ACHN (cell line): ENCODE data around the gene PTGDR2.

Experiments
- DNase-seq: peaks from one replicate; pipeline ENCODE4 v3.0.0-alpha.2; 2015
- in situ Hi-C: cut with HindIII; loops from 2 replicates; pipeline ENCODE4 v1.10.0; 2017; ENCODE audit warnings: low sequenced_read_pairs, low pct_ligation_motif_present, low pct_unique_long_range_greater_than_20kb

Gene PTGDR2

GRCh38 chr11:60875366-60876167 lies 19.8 kb upstream of the PTGDR2 start:
- DNase-seq: no peak
- in situ Hi-C loops: no loop called here

DNA sequence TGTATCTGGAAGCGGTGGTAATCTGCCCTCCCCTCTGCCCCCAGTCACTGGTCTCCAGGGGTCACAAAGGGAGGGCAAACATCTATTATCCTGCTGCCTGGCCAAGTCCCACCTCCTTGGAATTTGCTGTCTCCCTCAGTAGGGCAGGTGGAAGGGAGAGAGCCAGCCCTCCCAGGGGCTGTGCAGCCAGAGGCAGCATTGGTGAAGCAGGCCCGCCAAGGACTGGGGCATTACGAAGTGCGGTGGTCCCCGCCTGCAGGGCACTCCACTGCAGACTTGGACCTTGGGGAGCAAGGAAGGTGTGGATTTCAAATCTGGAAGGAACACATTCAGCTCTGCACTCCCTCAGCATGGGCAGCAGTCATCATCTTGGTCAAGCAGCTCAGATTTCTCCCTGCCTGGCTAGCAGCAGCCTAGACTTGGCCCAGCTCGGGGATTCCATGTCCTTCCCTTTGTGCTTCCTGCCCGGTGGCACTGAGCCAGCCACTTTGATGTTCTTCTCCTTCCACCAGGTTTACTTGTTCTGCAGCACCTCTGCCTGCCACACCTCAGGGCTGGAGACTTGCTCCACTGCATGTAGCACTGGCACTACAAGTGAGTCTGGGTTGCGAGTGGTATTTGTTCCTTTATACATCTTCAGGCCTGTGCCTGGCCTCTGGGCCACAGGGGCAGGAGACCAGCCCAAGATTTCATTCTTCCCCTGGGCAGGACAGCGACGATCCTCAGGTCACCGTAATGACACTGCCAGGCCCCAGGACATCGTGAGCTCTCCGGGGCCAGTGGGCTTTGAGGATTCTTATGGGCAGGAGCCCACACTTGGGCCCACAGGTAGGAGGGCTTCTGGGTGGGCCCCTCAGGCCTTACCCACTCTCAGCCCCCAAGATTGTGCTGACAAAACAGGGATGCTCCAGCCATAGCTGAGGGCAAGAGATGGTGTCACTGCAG lies 18.9 kb upstream of the PTGDR2 start:
- no peak for DNase-seq
- in situ Hi-C loops: no loop called here

GRCh38 chr11:60873533-60873932 lies 17.8 kb upstream of the PTGDR2 start:
- in situ Hi-C loops: no loop called here

DNA sequence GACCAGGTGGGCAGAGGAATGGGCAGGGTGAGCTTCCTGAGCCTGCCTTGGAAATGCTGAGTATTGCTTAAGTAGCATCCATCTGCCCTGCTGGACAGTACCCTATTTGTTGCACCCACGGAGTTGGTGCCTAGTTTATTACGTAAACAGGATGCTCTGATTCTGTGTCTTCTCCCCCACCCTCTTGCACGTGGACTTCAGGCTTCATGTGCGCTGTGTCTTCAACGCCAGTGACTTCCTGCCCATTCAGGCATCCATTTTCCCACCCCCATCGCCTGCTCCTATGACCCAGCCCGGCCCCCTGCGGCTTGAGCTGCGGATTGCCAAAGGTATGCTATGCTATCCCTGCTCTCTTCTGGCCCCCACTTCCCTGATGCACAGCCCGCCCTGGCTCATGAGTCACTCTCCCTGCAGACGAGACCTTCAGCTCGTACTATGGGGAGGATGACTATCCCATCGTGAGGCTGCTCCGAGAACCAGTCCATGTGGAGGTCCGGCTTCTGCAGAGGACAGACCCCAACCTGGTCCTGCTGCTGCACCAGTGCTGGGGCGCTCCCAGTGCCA lies 17.3 kb upstream of the PTGDR2 start:
- DNase-seq: peak; percentile 82
- in situ Hi-C loops: no loop called here

More at GRCh38 chr11:60873533-60873932, 17.8 kb upstream of the PTGDR2 start:
- DNase-seq: no peak

DNA sequence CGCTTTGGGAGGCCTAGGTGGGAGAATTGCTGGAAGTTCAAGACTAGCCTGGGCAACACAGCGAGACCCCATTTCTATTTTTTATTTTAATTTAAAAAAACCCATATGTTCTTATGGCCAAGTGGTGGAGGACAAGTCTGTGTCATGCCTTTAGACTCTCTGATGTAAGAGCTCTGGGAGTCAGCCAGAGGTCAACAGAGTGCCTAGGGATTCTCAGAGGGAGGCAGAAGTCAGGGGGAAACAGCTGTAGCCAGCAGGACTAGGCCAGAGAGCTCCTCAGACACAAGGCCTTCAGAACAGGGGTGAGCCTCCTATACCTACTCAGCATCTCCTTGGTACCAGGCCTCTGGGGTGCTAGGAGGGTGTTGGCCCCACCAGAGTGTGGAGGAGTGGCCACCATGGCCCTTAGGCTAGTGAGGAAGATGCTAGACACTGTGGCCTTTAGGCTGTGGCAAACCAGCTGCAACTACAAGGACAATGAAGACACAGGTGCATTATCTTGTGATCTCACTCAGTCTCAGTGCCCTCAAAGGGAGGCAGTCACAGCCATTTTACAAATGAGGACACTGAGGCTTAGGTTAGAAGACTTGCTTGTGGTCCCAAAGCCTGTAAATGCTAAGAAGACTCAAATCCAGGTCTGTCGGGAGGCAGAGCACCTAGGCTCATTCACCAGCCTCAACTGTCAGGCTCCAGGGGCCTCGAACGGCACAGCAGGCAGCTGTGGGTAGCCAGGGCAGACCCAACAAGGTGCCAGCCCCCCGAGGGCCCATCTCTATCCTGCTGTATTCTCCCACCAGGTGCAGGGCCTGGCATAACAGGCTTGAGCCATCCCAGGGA lies 16.6 kb upstream of the PTGDR2 start:
- in situ Hi-C loops: no loop called here
- peak; percentile 6 for DNase-seq

- peak; percentile 7 for DNase-seq
- in situ Hi-C loops: no loop called here
Measured at GRCh38 chr11:60871378-60872061, 15.8 kb upstream of the PTGDR2 start.

GRCh38 chr11:60870733-60871377 lies 15.1 kb upstream of the PTGDR2 start:
- in situ Hi-C loops: no loop called here

GRCh38 chr11:60870276-60870675 lies 14.5 kb upstream of the PTGDR2 start:
- in situ Hi-C loops: no loop called here
- no peak for DNase-seq

More at GRCh38 chr11:60870733-60871377, 15.1 kb upstream of the PTGDR2 start:
- DNase-seq: no peak

DNA sequence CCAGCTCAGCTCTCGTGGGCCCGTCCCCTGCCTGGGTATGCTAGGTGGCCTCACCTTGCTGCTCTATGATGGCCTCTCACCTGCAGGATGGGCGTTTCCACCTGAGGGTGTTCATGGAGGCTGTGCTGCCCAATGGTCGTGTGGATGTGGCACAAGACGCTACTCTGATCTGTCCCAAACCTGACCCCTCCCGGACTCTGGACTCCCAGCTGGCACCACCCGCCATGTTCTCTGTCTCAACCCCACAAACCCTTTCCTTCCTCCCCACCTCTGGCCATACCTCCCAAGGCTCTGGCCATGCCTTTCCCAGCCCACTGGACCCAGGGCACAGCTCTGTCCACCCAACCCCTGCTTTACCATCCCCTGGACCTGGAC lies 13.7 kb upstream of the PTGDR2 start:
- in situ Hi-C loops: no loop called here
- DNase-seq: no peak

GRCh38 chr11:60868682-60869450 lies 13.1 kb upstream of the PTGDR2 start:
- no peak for DNase-seq
- in situ Hi-C loops: no loop called here

DNA sequence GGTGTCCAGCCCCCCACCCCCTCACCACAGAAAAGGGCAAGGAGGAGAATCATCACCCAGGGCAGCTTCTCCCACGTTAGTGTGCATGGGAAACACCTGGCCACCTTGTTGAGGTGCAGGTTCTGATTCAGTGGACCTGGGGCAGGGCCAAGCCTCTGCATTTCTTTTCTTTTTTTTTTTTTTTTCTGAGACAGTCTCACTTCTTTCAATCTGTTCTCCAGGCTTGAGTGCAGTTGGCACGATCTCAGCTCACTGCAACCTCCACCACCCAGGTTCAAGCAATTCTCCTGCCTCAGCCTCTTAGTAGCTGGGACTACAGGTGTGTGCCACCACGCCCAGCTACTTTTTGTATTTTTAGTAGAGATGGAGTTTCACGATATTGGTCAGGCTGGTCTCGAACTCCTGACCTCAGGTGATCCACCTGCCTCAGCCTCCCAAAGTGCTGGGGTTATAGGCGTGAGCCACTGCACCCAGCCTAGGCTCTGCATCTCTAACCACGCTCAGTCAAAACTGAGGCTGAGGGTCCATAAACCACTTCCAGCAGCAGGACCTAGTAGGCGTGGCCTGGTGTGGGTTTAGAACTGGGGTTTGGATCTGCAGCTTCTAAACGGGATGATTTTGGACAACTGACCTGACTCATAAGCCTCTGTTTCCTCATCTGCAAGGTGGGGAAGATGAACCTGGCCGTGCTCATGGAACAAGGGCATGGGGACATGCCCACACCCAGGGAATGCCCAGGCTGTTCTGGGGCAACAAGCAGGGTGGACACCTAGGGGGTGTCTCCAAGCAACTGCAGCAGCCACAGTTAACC lies 12.3 kb upstream of the PTGDR2 start:
- no peak for DNase-seq
- in situ Hi-C loops: no loop called here

GRCh38 chr11:60866911-60867870 lies 11.4 kb upstream of the PTGDR2 start, which contains the start of gene ZP1:
ZP1 (plus strand) TSS chr11:60867542; CDS start chr11:60867562, 20 bp downstream.
- in situ Hi-C loops: no loop called here
- DNase-seq: no peak

GRCh38 chr11:60864856-60865513 lies 9.2 kb upstream of the PTGDR2 start:
- no peak for DNase-seq
- in situ Hi-C loops: no loop called here
